Activated naive CD8-positive, alpha-beta T cell treated with anti-CD3 and anti-CD28 coated beads, Interleukin-2, amount 50 U/mL, for 16 hours (primary cell): Measurements from ENCODE around the gene SLC24A4.

Experiments
- DNase-seq: peaks from one replicate; pipeline ENCODE4 v3.0.0-alpha.2; 2020; ENCODE audit warnings: low read depth, low spot score

The SLC24A4 gene

DNA sequence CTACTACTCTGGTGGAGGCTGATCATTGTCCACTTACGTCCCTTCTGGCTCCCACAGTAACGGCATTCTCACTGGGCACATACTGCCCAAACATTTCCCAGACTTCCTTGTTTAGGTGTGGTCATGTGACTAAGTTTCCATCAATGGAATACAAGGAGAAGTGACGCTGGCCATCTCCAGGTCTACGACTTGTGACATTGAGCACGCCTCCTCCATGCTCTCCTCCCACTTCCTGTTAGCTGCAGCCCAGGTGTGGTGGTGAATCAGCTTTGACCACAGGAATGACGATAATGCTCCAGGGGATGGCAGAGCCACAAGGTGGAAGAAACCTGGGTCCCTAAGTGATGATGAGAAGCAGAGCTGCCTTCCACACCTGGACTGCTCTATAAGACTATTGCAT is 6.0 kb upstream of the SLC24A4 start:
- DNase-seq: no peak

DNA sequence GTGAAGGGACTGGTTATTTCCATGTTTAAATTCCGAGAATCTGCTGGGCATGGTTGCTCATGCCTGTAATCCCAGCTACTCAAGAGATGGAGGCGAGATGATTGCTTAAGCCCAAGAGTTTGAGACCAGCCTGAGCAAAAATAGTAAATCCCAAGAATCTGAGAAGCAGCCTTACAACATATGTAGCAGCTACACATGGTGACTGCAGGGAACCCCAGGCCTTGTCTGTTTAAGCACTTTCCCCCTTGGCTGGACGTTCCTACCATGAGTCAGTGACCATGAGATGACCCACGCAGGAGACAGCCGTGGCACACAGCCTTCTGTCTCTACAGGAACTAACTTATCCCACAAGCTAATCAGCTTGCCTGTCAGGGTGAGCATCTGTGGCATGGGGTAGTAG is 5.5 kb upstream of the SLC24A4 start:
- DNase-seq: no peak

GRCh38 chr14:92321701-92322100 is 1.3 kb upstream of the SLC24A4 start:
- DNase-seq: no peak

GRCh38 chr14:92322516-92322915 is 449 bp upstream of the SLC24A4 start:
- no peak for DNase-seq

DNA sequence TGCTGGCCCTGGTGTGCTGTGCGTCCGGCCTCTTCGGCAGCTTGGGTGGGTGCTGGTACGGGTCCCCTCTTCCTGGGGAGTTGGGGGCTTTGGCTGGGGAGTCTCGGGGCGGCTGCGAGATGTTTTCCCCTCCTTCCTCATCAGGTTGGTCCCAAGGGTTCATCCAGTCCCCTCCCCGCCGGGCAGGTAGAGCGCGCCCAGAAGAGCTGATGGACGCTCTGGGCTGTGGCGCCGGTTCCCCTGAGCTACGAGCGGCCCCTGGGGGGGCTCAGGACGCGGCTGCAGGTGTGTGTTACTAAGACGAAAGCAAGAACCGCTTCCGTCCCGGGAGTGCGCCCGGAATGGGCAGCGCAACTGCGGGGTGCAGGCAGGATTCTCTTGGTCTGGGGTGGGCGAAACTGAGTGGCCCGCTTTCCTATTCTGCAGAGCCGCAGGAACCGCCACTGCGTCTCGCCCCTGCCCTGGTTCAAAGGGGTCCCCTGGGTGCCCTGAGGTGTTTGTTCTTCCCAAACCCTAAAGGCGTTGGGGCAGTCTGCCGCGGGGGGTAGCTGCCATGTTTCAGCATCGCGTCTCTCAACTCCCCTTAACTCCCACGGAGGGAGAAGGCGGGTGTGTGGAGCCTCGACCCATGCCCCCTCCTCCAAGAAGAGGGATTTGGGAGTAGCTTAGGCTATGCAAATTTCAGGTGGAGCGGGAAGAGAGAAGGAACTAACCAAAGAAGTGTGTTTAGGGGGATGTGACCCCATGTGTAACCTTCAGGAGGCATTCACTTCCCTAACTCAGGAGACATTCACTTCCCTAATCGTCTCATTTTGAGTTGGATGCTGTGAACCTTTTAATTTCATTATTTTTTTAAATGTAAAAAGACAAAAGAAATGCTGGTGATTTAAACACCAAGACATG is 1.2 kb downstream of the SLC24A4 start:
- DNase-seq: no peak

GRCh38 chr14:92325835-92326234 is 2.9 kb downstream of the SLC24A4 start:
- DNase-seq: no peak

DNA sequence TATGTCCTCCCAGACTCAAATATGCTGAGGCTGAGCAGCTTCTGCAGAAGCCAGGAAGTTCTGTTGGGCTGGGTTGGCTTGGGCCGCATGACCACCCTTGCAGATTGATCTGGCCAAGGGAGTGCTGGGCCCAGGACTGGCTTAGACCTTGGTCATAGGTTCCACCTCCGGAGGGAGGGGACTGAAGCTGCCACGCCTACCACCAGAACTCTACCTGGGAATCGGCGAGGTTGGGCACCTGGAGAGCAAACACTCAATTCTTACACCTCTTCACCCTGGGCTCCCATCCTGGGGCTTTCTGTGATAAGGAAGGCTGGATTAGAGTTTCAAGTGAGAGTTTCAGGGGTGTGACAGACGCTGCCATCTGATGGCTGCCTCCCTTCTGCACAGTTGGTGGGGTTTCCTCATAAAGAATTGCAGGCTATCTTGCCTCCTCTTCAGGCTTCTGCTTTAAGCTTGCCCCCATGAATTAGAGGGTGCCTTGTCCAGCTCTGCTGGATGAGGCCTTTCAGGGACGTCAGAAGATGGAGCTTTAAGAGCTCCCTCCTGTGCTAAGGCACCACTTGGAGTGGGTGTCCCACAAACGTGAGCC is 5.8 kb downstream of the SLC24A4 start:
- no peak for DNase-seq

DNA sequence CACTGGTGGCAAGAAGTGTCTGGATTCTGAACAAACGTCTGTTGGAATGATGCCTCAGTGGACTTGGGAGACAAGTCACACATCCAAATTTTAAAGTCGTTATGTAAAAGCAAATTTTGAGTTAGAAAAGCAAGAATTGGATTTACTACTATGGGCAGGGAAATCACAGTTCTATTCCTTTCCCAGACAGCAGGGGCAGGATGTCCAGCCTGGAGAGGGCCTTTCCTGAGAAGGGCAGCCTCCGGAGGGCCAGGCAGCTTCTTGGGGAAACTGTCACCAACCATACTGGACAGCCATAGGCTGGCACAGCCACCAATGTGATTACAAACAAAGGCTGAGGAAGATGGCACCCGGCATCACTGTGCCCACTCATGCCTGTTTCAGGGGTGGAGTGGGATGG is 11.1 kb downstream of the SLC24A4 start:
- DNase-seq: no peak

GRCh38 chr14:92336363-92336762 is 13.4 kb downstream of the SLC24A4 start:
- no peak for DNase-seq

- DNase-seq: no peak
Measured at GRCh38 chr14:92339426-92339825, 16.5 kb downstream of the SLC24A4 start.

DNA sequence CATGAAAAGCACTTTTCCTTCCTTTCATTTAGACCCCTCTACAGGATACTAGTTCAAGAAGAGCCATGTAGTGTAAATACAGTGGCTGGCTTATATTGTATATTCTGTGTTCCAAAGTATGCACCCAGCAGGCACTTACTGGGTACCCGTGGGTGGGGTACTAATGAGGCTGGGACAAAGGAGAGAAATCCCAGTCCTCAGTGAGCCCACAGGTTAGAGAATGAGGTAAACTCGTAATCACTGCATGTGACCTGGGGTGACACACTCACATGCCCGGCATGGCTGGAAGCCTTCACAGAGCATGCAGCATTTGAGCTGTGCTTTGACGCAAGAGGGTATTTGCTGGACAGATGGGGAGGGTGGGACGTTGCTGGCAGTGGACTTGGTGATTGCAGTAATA is 17.1 kb downstream of the SLC24A4 start:
- DNase-seq: no peak

DNA sequence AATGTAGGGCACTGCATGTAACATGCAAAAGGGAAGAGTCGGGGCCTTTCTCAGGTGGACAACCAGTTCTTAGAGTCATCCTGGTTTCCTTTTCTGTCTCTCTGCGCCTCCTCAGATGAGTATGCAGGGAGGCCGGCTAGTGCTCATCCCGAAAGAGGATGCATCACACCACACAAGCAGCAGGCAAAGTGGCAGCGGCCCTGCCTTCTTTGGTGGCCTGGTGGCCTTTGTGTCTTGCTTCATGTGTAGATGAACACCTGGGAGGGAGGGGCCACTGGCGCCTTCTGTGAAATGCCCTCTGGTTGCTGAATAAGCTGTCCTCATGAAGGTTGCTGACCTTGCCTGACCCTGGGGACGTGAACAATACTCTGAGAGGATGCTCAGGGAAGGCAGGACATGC is 18.0 kb downstream of the SLC24A4 start:
- DNase-seq: no peak

- DNase-seq: no peak
Measured at GRCh38 chr14:92341791-92342190, 18.8 kb downstream of the SLC24A4 start.

- no peak for DNase-seq
Measured at GRCh38 chr14:92348154-92348553, 25.2 kb downstream of the SLC24A4 start.

DNA sequence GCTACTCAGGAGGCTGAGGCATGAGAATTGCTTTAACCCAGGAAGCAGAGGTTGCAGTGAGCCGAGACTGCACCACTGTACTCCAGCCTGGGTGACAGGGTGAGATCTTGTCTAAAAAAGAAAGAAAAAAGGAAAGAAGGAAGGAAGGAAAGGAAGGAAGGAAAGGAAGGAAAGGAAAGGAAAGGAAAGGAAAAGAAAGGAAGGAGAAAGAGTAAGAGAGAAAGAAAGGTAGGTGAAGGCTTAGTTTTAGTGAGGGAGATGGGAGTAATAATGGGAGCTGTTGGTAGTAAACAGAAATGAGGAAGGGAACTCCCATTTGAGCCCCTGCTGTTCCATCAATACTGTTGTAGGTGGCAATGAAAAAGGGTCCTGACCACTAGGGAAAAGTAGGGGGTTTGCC is 28.8 kb downstream of the SLC24A4 start:
- DNase-seq: no peak

DNA sequence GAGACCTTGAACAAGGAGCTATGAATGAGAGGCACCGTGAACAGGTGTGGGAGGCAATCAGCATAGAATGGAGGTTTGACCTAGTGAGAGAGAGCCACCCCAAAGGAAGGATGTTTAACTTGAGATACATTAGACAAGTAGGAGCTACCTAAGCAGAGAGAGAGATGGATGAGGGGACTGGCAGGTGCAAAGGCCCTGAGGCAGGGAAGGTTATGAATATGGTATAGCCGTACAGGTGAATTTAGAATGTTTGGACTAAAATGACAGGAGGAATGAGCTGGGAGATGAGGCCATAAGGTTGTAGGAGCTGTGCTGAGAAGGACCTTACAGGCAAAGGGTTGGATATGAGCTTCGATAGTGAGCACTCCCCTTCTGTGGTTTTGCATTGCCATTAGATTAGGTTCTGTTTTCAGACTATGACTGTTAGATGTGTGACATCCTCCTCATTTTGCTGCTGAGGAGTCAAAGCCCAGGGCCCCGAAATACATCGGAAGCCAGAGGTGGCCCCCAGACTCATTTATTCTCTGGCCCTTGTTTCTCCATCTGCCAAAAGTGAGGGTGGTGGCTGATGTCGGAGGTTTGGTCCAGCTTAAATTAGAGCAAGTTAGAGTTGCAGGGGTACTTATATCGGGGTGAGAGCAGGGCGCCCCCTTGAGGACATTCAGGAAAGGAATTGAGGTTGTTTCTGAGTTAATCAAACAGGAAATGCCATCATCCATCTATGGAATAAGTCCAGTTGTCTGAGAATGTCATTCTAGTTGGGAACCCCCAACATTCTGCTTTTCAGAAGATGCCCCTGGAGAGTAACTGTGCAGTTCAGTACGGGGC is 29.4 kb downstream of the SLC24A4 start:
- DNase-seq: no peak

DNA sequence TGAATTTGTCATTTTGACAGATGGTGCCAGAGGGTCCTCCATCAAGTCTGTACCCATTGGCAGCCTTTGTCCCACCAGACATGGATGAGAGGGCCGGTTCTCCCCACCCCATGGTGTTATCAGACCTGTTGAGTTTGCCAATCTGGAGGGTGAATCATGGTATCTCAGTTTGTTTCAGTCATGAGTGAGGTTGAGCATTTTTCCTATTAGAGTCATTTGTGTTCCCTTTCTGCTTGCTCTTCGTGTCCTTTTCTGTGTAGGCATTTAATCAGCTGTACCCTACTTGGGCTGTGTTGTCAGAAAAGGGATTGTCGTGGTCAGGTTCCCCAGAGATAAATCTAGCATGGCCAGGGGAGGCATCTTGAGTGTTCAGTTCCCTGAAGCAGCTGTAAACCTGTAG is 30.5 kb downstream of the SLC24A4 start:
- no peak for DNase-seq

GRCh38 chr14:92356677-92357076 is 33.7 kb downstream of the SLC24A4 start:
- no peak for DNase-seq

- DNase-seq: no peak
Measured at GRCh38 chr14:92360651-92361370, 37.8 kb downstream of the SLC24A4 start.

- no peak for DNase-seq
Measured at GRCh38 chr14:92362781-92363235, 39.8 kb downstream of the SLC24A4 start.

DNA sequence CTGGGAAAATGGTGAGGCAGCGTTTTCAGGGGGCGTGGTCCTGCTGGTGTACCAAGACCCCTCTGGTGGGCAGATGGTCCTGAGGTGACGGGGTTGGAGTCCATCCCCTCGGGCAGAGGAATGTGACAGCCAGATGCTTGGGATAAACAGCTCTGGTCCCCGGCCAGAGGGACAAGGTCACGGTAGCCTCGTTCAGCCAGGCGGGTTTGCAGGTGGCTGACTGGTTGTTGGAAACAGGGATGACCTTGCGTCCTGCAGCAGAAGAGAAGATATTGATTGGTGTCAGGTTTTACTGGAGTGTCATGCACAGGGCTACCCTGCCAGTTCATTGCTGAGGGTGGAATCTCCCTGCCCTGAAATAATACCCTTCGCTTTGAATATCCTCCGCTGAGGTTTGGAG is 43.3 kb downstream of the SLC24A4 start:
- no peak for DNase-seq

DNA sequence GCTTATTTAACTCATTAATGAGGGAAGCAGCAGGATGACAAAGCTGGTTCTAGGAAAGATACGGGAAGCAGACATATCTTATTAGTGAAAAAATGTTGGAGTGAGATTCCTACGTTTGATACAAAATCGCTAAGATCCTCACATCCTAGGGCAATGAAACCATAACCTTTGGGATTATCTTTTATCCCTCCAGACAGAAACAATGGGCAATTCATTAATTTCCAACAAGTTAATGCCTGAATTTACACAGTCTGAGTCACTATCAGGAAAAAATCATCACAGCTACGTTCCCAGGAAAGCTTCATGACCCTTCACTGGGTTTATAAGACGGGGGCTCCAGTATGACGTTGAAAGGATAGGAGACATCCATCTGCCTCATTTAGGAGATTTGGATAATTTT is 45.0 kb downstream of the SLC24A4 start:
- no peak for DNase-seq
